HepG2 (cell line): ENCODE data around the gene SEMA6B.

Source experiments
- CBX1 ChIP-seq: IDR thresholded peaks from one replicate; pipeline ENCODE4 v1.6.1; 2016; ENCODE audit warnings: antibody characterized with exemption, low read depth
- E2F1 ChIP-seq: sonication (generic); formaldehyde crosslinking; IDR thresholded peaks from 2 replicates; pipeline ENCODE4 v1.5.0; 2020; ENCODE audit warnings: missing genetic modification reagents
- FOXA3 ChIP-seq: IDR thresholded peaks from 2 replicates; pipeline ENCODE4 v1.6.1; 2016; ENCODE audit warnings: missing genetic modification reagents, missing compliant biosample characterization
- RFX5 ChIP-seq: IDR thresholded peaks from 2 replicates; pipeline ENCODE4 v1.6.1; 2011; ENCODE audit warnings: low read depth, low read length, improper control_type of control experiment
- ZNF431 ChIP-seq: sonication (generic); formaldehyde crosslinking; IDR thresholded peaks from 2 replicates; pipeline ENCODE4 v1.9.0; 2022; ENCODE audit warnings: missing genetic modification reagents, low read depth, mild to moderate bottlenecking, borderline replicate concordance
- ZNF589 ChIP-seq: sonication (generic); formaldehyde crosslinking; conservative IDR thresholded peaks from 2 replicates; pipeline ENCODE4 v1.8.0; 2022; ENCODE audit warnings: mild to moderate bottlenecking, moderate library complexity, missing genetic modification reagents
- ZZZ3 ChIP-seq: sonication (generic); formaldehyde crosslinking; IDR thresholded peaks from 2 replicates; pipeline ENCODE4 v1.4.0; 2020; ENCODE audit warnings: missing genetic modification reagents, mild to moderate bottlenecking, borderline replicate concordance
- TF ChIP-seq, protein P1 (sequence below): IDR thresholded peaks from 2 replicates; pipeline ENCODE4 v1.6.1; 2016; ENCODE audit warnings: missing genetic modification reagents, missing compliant biosample characterization

- TF ChIP-seq E2F1 (CRISPR knock-in tag) (no peak), CBX1 (no peak), RFX5 (no peak), FOXA3 (CRISPR knock-in tag) (0 out of 2 replicates have a peak, but pooled peaks have one; percentile 10), ZNF431 (no peak), ZZZ3 (CRISPR knock-in tag) (no peak), ZNF589 (no peak)
- TF ChIP-seq, protein P1, sequence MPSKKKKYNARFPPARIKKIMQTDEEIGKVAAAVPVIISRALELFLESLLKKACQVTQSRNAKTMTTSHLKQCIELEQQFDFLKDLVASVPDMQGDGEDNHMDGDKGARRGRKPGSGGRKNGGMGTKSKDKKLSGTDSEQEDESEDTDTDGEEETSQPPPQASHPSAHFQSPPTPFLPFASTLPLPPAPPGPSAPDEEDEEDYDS, result no peak
Measured at GRCh38 chr19:4576016-4576933, 16.8 kb upstream of the SEMA6B start.
